ENCODE data around the gene ARHGDIA.

ARHGDIA gene

DNA sequence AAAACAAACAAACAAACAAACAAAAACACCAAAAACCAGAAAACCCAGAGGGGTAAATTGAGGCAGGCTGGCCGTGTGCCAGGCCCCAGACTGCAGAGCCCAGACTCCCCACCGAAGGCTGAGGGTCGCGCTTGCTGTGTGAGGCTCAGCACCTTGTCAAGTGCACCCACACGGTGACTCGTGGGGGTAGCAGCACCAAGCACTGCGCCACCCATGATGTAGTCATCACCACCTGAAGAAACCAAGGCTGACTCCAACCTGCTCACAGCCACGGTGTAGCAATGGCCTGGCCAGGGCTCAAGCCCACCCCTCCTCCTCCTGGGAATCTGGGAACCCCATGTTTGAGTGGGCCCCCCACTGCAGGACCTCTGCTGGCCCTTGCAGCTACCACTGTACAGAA is 50.0 kb downstream of the ARHGDIA start:
- no peak for DNase-seq

DNA sequence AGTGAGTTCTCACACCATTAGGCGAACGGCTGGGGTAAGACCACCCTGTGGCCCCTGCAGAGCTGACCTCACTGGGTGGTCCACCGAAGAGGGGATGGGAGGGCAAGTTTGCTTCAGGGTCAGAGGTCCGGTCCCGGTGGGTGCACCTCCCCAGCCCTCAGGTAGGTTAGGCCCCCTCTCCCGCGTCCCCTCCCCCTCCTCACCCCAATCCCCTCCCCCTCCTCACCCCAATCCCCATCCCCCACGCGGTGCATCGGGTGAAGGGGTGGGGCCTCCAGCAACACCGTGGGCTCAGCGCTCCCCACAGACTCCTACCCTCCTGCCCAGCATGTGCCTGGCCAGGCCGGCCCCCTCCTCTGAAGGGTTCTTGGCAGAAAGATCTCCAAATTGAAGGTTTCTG is 51.4 kb downstream of the ARHGDIA start:
- no peak for DNase-seq

DNA sequence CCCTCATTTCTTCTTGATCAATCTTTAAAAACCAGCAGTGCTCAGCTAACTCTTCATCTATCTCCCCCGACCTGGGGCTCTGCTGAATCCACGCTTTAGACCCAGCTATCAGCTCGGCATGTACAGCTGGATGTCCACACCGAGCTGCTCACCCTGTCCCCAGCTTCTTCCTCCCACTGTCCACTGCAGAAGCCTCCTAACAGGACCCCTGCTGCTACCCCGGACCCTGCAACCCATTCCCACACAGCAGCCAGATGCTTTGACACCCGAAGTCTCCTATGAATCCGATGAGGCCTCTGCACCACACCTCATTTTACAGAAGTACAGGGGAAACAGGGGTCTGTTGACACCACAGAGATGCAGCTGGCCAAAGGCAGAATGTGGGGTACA is 53.4 kb downstream of the ARHGDIA start:
- no peak for DNase-seq

All from activated CD4-positive, alpha-beta T cell treated with anti-CD3 and anti-CD28 coated beads, Interleukin-2, amount 50 U/mL, for 1 hour (primary cell).